ES-I3 (cell line): ENCODE data around the gene TEX9.
"Not testable (repeated sequence)": the region's sequence is repeated elsewhere in the genome, so short reads cannot be mapped to it uniquely, and the experiment has no call there.

ENCODE experiments used
- H3K36me3 ChIP-seq: 2 replicates; pipeline ENCODE4 v1.6.1; 2013; ENCODE audit warnings: mild to moderate bottlenecking, low read length, control low read depth, moderate library complexity; ENCODE audit not compliant: insufficient read depth
- H3K4me1 ChIP-seq: 2 replicates; pipeline ENCODE4 v1.6.1; 2013; ENCODE audit warnings: mild to moderate bottlenecking, control low read depth, low read length; ENCODE audit not compliant: insufficient read depth
- H3K9ac ChIP-seq: 2 replicates; pipeline ENCODE4 v1.6.1; 2013; ENCODE audit warnings: low read depth, mild to moderate bottlenecking, low read length, moderate library complexity
- H3K9me3 ChIP-seq: 2 replicates; pipeline ENCODE4 v1.6.1; 2013; ENCODE audit warnings: mild to moderate bottlenecking, low read length, moderate library complexity; ENCODE audit not compliant: control insufficient read depth, insufficient read depth

The TEX9 gene

GRCh38 chr15:56346414-56346813 lies 18.8 kb upstream of the TEX9 start:
- Histone ChIP-seq H3K36me3 (no peaks in the 10 kb centered on the region), H3K9ac (no peak overlapping the region), H3K4me1 (0 out of 2 replicates have a peak, but pooled peaks cover 9% of the 10 kb centered on the region), H3K9me3 (no peaks in the 10 kb centered on the region)

GRCh38 chr15:56349554-56349953 lies 15.7 kb upstream of the TEX9 start:
- Histone ChIP-seq H3K9ac (no peak overlapping the region), H3K4me1 (peaks cover 8% of the 10 kb centered on the region; the same call in 1 of the 2 replicates), H3K9me3 (no peaks in the 10 kb centered on the region), H3K36me3 (no peaks in the 10 kb centered on the region)

GRCh38 chr15:56351353-56351752 lies 13.9 kb upstream of the TEX9 start:
- peaks cover 8% of the 10 kb centered on the region; the same call in 1 of the 2 replicates for H3K4me1 ChIP-seq
- H3K36me3 ChIP-seq, result no peaks in the 10 kb centered on the region
- no peak overlapping the region for H3K9ac ChIP-seq
- H3K9me3 ChIP-seq, result no peaks in the 10 kb centered on the region

GRCh38 chr15:56351957-56352506 lies 13.2 kb upstream of the TEX9 start:
- Histone ChIP-seq H3K4me1 (peaks cover 8% of the 10 kb centered on the region; the same call in 1 of the 2 replicates), H3K36me3 (no peaks in the 10 kb centered on the region), H3K9me3 (no peaks in the 10 kb centered on the region), H3K9ac (no peak overlapping the region)

- no peaks in the 10 kb centered on the region for H3K9me3 ChIP-seq
- peaks cover 8% of the 10 kb centered on the region; the same call in 1 of the 2 replicates for H3K4me1 ChIP-seq
- H3K36me3 ChIP-seq, result no peaks in the 10 kb centered on the region
- H3K9ac ChIP-seq, result no peak overlapping the region
Measured at GRCh38 chr15:56353119-56353518, 12.1 kb upstream of the TEX9 start.

GRCh38 chr15:56353740-56354139 lies 11.5 kb upstream of the TEX9 start:
- H3K4me1 ChIP-seq, result peaks cover 8% of the 10 kb centered on the region; the same call in 1 of the 2 replicates
- H3K9me3 ChIP-seq, result no peaks in the 10 kb centered on the region
- no peaks in the 10 kb centered on the region for H3K36me3 ChIP-seq
- H3K9ac ChIP-seq, result no peak overlapping the region

- no peaks in the 10 kb centered on the region for H3K9me3 ChIP-seq
- no peak overlapping the region for H3K9ac ChIP-seq
- H3K4me1 ChIP-seq, result peaks cover 2% of the 10 kb centered on the region; the same call in 1 of the 2 replicates
- no peaks in the 10 kb centered on the region for H3K36me3 ChIP-seq
Measured at GRCh38 chr15:56356616-56357015, 8.6 kb upstream of the TEX9 start.

GRCh38 chr15:56358604-56359003 lies 6.6 kb upstream of the TEX9 start:
- Histone ChIP-seq H3K36me3 (no peaks in the 10 kb centered on the region), H3K4me1 (no peaks in the 10 kb centered on the region), H3K9ac (no peak overlapping the region), H3K9me3 (no peaks in the 10 kb centered on the region; the same call in 1 of the 2 replicates)

GRCh38 chr15:56361987-56362386 lies 3.2 kb upstream of the TEX9 start:
- Histone ChIP-seq H3K36me3 (no peaks in the 10 kb centered on the region), H3K4me1 (0 out of 2 replicates have a peak, but pooled peaks cover 6% of the 10 kb centered on the region), H3K9me3 (no peaks in the 10 kb centered on the region; the same call in 1 of the 2 replicates), H3K9ac (no peak overlapping the region)

GRCh38 chr15:56366211-56366610 lies 985 bp downstream of the TEX9 start:
- Histone ChIP-seq H3K4me1 (0 out of 2 replicates have a peak, but pooled peaks cover 6% of the 10 kb centered on the region), H3K9ac (peak overlapping the region; percentile 95), H3K9me3 (no peaks in the 10 kb centered on the region; the same call in 1 of the 2 replicates), H3K36me3 (no peaks in the 10 kb centered on the region)

- Histone ChIP-seq H3K4me1 (0 out of 2 replicates have a peak, but pooled peaks cover 6% of the 10 kb centered on the region), H3K9ac (no peak overlapping the region), H3K36me3 (no peaks in the 10 kb centered on the region), H3K9me3 (no peaks in the 10 kb centered on the region; the same call in 1 of the 2 replicates)
Measured at GRCh38 chr15:56367156-56367555, 1.9 kb downstream of the TEX9 start.

- Histone ChIP-seq H3K36me3 (no peaks in the 10 kb centered on the region), H3K4me1 (0 out of 2 replicates have a peak, but pooled peaks cover 6% of the 10 kb centered on the region), H3K9me3 (no peaks in the 10 kb centered on the region), H3K9ac (no peak overlapping the region)
Measured at GRCh38 chr15:56369234-56369633, 4.0 kb downstream of the TEX9 start.

GRCh38 chr15:56371495-56372147 lies 6.4 kb downstream of the TEX9 start:
- Histone ChIP-seq H3K36me3 (no peaks in the 10 kb centered on the region), H3K9me3 (no peaks in the 10 kb centered on the region), H3K9ac (no peak overlapping the region), H3K4me1 (0 out of 2 replicates have a peak, but pooled peaks cover 1% of the 10 kb centered on the region)

GRCh38 chr15:56374693-56375092 lies 9.5 kb downstream of the TEX9 start:
- not testable (repeated sequence) for H3K4me1 ChIP-seq, H3K36me3 ChIP-seq, H3K9ac ChIP-seq, H3K9me3 ChIP-seq

- H3K9ac ChIP-seq, H3K9me3 ChIP-seq, H3K36me3 ChIP-seq, H3K4me1 ChIP-seq: not testable (repeated sequence)
Measured at GRCh38 chr15:56377822-56378221, 12.6 kb downstream of the TEX9 start.
